ENCODE data around the gene CPNE4.

The CPNE4 gene

GRCh38 chr3:131755380-131755779 is 279.4 kb downstream of the CPNE4 start:
- TF ChIP-seq CTCF (IDR thresholded peaks at IDR 0.05; ENCODE audit: borderline replicate concordance, insufficient read depth, low read depth, low read length), result no peak
- no peak overlapping the region for H3K4me3 ChIP-seq (ENCODE audit: low read depth, low read length)

- TF ChIP-seq CTCF (IDR thresholded peaks at IDR 0.05; ENCODE audit: borderline replicate concordance, insufficient read depth, low read depth, low read length), result no peak
- no peak overlapping the region for H3K4me3 ChIP-seq (ENCODE audit: low read depth, low read length)
These were observed 284.6 kb downstream of the CPNE4 start for GRCh38 chr3:131750256-131750655.

GRCh38 chr3:131749826-131750225 is 285.0 kb downstream of the CPNE4 start:
- no peak for TF ChIP-seq CTCF (IDR thresholded peaks at IDR 0.05; ENCODE audit: borderline replicate concordance, insufficient read depth, low read depth, low read length)
- no peak overlapping the region for H3K4me3 ChIP-seq (ENCODE audit: low read depth, low read length)

GRCh38 chr3:131747466-131747865 is 287.3 kb downstream of the CPNE4 start:
- no peak overlapping the region for H3K4me3 ChIP-seq (ENCODE audit: low read depth, low read length)
- TF ChIP-seq CTCF (IDR thresholded peaks at IDR 0.05; ENCODE audit: borderline replicate concordance, insufficient read depth, low read depth, low read length), result no peak

GRCh38 chr3:131744765-131745164 is 290.0 kb downstream of the CPNE4 start:
- no peak overlapping the region for H3K4me3 ChIP-seq (ENCODE audit: low read depth, low read length)
- TF ChIP-seq CTCF (IDR thresholded peaks at IDR 0.05; ENCODE audit: borderline replicate concordance, insufficient read depth, low read depth, low read length), result no peak

GRCh38 chr3:131743126-131743525 is 291.7 kb downstream of the CPNE4 start:
- H3K4me3 ChIP-seq (ENCODE audit: low read depth, low read length), result no peak overlapping the region
- no peak for TF ChIP-seq CTCF (IDR thresholded peaks at IDR 0.05; ENCODE audit: borderline replicate concordance, insufficient read depth, low read depth, low read length)

GRCh38 chr3:131739211-131739610 is 295.6 kb downstream of the CPNE4 start:
- no peak overlapping the region for H3K4me3 ChIP-seq (ENCODE audit: low read depth, low read length)
- TF ChIP-seq CTCF (IDR thresholded peaks at IDR 0.05; ENCODE audit: borderline replicate concordance, insufficient read depth, low read depth, low read length), result no peak
